CD4-positive, alpha-beta T cell treated with Interleukin-12 subunit alpha and Interleukin-12 subunit beta, for 1 hour (primary cell): ENCODE measurements around the gene SH2B3.
"Not testable (repeated sequence)": the region's sequence is repeated elsewhere in the genome, so short reads cannot be mapped to it uniquely, and the experiment has no call there.

Experiments
- DNase-seq: peaks from one replicate; pipeline ENCODE4 v3.0.0-alpha.2; 2020

The SH2B3 gene

DNA sequence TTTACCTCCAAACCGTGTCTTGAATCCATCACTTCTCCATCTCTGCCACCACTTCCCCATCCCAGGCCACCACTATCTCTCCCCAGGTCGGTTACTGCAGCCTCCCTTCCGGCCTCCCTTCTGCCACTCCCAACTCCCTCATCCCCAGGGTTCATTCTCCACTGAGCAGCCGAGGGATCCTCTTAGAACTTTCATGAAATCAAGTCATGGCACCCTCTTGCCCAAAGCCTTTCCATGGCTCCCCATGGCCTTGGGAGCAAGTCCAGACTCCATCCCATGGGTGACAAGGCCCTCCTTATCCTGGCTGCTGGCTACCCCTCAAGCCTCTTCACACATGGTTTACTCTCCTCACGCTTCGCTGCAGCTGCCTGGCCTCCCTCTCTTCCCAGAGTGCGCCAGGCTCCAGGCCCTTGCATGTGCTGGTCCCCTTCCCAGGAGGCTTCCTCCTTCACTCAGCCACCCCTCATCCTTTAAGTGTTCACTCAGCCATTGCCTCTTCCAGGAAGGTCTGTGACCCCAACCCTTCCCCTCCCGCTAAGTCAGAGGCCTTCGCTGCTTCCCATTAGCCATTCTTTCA is 17.9 kb upstream of the SH2B3 start:
- no peak for DNase-seq

DNA sequence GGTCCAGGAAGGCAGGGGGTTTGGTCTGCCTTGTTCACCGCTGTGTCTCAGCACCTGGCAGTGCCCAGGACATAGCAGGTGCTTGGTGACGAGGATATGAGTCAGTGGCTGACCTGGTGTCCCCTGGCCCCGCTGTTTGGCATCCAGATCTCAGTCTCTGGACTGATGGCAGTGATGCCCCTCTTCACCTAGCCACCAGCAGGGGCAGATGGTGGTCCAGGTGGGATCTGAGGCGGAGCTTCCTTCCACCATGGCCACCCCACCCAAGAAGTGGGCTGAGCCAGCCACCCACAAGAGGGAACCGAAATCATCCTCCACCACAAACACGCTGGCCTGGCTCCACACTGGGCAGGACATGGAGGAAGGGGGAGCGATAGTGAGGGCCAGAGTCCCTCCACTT is 16.1 kb upstream of the SH2B3 start:
- DNase-seq = no peak

DNA sequence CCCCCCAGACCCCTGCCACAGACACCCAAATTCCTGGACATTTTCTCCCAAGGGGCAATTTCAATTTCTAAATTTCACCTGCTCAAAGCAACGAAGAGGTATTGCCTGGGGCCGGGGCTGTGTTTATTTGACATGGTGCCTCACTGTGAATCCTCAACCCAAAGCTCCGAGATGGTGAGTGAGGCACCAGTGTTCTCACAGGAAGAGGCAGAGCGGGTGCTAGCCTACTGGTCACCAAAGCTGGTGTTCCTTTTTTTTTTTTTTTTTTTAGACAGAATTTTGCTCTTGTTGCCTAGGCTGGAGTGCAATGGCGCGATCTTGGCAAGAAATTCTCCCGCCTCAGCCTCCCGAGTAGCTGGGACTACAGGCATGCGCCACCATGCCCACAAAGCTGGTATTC is 14.8 kb upstream of the SH2B3 start:
- no peak for DNase-seq

DNA sequence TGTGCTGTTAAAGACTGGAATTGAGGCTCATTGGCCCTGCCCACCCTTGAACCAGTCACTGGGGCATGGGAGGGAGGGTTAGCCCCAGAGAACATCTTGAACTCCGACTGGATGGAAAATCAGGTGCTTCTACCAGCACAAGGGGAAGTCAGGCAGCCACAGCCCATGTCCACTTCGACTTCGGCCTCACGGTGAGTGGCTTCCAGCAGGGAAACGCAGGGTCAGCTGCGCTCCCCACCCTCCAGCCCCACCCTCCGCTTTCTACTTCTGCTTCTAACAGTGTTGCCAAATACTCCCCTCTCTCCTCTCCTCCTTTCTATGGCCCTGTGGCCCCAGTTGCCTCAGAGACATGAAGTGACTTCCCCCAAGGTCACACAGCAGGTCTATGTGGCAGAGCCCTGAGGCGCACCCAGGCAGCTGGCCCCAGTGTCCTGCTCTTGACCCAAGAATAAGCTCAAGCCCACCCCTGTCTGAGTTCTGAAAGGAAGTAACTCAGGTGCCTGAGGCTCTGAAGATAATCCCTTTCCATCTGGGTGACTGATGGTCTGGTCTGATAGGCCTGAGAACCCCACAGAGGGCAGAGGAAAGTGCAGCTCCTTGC is 11.9 kb upstream of the SH2B3 start:
- no peak for DNase-seq

DNA sequence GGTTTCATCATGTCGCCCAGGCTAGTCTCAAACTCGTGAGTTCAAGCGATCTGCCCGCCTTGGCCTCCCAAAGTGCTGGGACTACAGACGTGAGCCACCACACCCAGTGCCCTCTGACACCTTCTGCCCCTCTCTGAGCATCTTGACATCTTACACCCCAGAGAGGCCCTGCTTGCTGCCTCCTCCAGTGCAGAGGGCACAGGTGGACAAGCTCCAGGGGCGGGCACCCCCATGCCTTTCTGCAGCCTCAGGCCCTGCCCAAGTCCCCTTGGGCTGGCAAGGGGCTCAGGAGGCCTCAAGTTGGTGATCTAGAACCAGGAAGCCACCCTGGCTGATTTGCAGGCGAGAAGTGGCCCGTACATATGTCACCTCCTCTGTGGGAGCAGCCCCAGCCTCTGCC is 11.2 kb upstream of the SH2B3 start:
- no peak for DNase-seq

DNA sequence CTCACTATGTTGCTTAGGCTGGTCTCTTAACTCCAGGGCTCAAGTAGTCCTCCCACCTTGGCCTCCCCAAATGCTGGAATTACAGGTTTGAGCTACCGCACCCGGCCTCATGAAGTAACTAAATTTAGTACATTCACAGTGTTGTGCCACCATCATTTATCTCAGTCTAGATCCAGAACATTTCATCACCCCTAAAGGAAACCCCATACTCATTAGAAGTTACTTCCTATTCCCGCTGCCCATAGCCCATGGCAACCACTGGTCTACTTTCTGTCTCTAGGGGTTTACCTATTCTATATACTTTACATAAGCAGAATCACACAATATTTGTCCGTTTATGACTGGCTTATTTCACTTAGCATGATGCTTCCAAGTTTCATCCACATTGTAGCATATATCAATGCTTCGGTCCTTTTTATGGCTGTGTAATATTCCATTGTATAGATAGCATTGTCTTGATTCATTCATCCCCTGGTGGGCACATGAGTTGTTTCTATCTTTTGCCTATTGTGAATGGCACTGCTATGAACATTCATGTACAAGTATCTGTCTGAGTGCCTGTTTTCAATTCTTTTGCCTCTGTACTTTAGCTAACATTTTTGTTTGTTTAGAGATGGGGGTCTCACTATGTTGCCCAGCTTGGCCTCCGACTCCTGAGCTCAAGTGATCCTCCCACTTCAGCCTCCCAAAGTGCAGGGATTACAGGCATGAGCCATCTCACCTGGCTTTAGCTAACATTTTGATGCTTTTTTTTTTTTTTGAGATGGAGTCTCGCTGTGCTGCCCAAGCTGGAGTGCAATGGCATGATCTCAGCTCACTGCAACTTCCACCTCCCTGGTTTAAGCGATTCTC is 10.2 kb upstream of the SH2B3 start:
- no peak for DNase-seq

DNA sequence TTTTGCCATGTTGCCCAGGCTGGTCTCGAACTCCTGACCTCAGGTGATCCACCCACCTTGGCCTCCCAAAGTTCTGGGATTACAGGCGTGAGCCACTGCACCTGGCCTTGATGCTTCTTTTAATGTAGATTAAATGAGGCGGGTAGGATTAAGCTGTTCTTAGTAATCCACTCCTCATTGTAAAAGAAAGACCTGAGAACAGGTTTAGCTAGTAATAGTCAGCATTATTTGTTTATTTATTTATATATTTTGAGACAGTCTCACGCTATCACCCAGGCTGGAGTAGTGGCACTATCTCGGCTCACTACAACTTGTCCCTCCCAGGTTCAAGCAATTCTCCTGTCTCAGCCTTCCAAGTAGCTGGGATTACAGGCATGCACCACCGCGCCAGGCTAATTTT is 9.5 kb upstream of the SH2B3 start:
- not testable (repeated sequence) for DNase-seq

DNA sequence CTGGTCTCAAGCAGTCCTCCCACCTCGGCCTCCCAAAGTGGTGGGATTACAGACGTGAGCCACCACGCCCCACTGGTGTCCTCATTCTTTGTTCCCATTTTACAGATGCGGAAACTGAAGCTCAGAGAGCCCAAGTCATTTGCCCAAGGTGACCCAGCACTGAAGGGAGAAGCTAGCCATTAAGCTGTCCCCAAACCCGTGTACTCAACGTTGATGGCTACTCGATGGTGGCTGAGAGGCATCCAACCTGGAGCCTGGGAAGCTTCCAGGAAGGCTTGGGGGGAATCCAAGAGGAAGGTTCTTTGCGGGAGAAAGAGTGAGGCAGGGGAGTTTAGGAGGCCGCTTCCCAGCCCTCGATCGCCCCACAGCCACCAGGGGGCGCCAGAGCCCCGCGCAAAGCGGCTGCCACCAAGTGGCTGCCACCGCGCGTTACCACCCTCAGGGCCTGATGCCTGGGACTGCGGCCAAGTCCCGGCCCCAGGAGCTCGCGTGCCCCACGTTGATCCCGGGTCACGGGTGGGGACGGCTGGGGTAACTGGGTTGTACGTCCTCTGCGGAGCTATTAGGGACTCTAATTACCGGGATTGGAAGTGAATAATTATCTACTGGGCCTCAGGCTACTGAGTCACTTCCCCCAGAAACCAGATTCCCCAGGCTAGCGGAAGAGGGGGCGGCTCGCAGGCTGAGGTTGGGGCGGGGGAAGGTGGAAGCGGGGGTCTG is 8.8 kb upstream of the SH2B3 start:
- peak; percentile 88 for DNase-seq

DNA sequence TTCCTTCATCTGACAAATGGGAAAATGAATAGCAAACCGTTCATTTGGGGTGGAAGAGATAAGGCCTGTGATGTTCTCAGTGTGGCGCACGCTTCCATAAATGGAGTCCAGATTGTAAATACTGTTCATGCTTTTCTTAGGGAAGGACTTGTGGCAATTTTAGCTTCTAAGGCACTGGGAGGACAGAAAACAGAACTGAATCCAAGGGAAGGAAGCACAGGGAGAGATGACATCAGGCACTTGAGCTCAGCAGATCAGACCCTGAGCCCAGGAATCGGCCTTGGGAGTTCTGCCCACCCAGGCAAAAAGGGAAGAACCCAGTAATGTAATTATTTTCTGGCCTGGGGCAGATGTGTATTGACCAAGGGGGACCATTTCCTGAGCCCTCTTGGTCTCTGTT is 7.2 kb upstream of the SH2B3 start:
- no peak for DNase-seq

DNA sequence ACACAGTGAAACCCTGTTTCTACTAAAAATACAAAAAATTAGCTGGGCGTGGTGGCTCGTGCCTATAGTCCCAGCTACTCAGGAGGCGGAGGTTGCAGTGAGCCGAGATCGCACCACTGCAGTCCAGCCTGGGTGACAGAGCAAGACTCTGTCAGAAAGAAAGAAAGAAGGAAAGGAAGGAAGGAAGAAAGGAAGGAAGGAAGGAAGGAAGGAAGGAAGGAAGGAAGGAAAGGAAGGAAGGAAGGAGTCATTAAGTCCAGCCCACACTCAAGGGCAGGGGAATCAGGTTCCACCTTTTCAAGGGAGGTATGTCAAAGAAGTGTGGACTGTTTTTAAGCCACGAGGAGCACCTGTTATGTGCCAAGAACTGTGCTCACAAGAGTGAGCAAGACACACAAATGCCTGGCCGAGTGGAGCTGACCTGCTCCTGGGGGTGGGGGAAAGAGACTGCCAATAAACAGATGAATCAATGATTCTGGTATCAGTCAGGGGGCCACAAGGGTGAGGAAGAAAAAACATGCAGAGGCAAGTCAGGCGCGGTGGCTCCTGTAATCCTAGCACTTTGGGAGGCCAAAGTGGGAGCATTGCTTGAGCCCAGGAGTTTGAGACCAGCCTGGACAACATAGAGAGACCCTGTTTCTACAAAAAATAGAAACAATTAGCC is 5.8 kb upstream of the SH2B3 start:
- DNase-seq = not testable (repeated sequence)

DNA sequence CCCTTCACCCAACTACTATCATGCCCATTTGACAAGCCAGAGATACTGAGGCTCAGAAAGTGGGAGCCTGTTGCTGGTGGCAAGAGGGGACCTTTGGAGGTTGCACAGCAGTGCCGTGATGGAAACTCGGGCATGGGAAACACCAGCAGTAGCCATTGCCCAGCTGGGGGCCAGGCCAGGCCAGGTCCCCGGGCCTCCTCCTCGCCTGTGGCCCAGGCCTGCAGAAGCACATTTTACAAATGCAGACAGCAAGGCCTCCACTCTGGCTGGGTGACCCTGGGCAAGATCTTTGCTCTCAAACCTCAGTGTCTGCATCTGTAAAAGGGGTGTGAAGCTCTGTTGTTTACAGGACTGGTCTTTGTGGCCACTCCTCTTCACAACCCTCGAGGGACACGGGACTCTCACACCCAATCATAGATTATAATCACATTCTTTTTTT is 4.5 kb upstream of the SH2B3 start:
- no peak for DNase-seq

DNA sequence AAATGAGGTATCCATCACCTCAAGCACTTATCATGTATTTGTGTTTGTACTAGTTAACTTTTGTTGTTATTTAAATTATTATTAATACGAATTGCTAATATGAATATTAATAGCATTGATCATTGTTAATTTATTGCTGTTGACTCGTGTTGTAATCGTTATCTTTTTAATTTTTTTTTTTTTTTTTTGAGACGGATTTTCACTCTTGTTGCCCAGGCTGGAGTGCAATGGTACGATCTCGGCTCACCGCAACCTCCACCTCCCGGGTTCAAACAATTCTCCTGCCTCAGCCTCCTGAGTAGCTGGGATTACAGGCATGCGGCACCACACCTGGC is 3.3 kb upstream of the SH2B3 start:
- not testable (repeated sequence) for DNase-seq

DNA sequence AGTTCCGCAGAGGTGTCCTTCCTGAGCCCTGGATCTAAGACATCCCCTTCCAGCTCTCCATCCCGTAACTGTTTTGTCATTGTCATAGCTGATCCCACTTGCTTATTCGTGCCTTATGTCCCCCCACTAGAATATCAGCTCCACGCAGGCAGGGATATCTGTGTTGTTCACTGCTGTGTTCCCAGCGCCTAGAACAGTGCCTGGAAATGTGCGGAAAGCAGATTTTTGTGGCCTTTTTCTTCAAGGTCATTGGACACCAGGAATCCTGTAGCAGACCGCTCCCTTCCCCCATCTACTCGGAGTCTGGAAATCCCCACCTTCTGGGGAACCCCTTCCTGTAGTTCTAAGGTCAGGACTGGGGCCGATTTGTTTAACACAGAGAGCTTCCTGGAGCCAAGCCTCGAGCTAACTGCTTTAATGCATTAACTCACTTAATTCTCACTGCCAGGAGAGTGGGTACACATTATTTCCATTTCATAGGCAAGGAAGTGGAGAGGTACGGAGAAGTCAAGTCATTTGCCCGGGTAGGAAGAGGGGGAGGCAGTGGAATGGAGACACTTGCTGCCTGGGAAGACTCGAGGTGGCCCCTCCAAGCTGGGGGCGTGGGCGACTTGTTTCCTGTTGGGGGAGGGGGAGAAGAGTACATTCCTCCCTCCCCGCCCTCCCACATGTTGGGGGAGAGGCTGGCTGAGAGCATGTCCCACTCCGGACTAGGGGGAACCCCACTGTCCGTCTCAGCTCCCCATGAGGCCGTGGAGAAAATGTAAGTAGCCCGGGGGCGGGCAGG is 1.2 kb upstream of the SH2B3 start:
- peak; percentile 73 for DNase-seq

DNA sequence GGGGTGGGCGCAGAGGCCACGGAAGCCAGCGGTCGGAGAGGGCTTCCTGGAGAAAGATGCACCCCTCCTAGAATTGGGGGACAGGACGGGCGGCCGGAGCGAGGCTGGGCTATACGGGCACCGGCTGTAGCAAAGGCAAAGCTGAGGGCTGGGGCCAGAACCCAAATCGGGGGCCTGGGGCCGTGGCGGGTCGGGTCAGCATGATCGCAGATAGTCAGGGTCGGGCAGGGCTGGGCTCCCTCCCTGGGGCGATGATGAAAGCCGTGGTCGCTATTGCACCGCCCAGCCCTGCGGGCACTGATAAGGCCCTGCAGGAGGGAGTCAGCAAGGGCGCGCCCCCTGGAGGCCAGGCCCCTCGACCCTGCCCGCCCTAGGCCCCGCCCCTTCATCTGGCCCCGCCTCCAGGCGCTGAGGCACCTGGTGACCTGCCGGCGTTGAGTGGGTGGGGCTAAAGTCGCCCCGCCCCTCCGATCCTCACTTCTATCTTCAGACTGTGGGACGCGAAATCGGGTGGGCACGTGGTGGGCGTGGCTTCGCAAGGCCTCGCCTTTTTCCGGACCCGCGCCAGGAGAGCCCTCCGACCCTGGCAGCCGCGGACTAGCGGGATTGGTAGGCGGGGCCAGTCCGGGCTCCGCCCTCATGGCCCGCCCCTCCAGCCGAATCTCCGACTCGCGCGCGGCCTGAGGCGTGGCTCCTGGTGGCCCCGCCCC is 419 bp upstream of the SH2B3 start:
- peak; percentile 99 for DNase-seq

DNA sequence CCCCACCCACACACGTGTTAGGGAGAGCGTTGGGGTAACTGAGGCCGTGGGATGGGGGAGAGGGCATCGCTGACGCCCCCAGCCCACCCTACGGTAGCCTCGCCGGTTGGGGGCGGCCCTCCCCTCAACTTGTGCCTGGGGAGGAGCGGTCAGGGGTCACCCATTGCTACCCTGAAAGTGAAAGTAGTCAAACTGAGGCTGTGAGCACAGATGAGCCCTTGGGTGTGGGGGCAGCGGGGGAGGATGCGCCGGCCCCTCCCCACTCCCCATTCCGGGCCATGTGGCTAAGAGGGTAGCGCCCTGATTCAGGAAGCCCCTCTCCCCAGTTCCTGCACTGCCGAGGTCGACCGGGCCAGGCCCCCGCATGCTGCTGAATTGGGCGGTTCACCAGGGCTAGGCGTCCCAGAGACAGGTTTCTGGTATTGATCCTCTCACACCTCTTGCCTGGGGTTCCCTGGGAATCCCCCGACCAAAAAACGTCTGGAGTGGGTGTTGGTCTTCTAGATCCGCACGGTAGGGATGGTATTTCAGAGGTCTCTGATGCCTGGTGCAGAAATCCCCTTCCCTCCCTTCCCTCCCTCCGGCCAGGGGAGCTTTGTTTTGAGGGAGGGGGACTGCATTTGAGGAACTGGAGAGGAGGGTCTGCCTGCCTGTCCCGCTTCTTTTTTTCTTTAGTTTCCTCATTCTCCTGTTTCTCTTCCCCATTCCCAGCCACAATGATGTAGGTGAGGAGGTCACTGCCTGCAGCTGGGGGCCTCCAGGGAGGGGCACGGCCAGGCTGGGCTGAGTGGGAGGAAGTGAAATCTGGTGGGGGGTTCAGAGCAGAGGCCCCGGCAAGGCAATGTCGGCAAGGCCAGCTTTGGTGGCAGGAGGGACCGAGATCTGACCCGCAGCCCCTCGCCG is 1.0 kb downstream of the SH2B3 start:
- peak; percentile 72 for DNase-seq

DNA sequence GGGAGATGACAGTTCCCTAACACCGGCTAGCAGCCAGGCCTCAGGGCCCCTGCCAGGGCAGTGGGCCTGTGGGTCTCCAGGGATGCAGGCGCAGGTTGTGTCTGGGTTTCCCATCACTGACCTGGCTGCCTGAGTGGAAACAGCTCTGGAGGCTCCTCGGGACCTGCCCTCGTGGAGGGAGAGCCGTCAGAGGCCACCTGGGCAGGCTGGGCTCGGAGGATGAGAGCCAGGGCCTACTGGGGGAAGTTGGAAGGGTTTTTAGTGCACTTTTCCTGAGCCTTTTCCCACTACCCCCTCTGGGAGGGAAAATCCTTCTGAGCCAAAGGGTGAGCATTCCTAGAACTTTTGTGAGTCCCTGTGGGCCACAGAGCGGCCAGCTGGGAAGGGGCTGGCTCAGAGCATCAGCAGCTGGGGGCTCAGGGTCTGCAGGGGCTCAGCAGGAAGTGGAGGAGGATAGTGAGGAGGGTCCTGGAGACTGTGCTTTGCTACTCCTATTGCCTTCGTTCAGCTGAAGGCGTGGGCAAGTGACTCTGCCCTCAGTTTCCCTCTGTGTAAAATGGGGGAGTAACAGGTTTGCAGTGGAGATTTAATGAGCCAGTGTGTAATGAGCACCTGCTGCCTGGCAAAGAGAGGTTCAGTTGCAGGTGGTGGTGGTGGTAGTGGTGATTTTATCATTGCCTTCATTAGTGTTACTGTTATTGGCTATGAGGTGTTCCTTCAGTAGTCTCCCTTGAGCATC is 1.8 kb downstream of the SH2B3 start:
- no peak for DNase-seq

DNA sequence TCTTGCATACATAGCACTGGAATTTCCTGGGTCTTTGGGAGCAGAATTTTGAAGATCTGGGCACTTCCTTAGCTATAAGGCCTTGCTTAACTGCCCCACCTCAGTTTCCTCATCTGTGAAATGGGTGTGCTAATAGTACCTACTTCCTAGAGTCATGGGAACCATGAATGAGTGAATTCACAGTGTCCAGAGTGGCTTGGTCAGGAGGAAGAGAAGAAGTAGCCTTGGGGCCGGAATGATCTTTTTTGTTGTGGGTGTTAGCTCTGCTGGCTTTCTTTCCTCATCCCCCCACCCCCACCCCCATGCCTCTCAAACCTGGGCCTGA is 2.4 kb downstream of the SH2B3 start:
- no peak for DNase-seq

DNA sequence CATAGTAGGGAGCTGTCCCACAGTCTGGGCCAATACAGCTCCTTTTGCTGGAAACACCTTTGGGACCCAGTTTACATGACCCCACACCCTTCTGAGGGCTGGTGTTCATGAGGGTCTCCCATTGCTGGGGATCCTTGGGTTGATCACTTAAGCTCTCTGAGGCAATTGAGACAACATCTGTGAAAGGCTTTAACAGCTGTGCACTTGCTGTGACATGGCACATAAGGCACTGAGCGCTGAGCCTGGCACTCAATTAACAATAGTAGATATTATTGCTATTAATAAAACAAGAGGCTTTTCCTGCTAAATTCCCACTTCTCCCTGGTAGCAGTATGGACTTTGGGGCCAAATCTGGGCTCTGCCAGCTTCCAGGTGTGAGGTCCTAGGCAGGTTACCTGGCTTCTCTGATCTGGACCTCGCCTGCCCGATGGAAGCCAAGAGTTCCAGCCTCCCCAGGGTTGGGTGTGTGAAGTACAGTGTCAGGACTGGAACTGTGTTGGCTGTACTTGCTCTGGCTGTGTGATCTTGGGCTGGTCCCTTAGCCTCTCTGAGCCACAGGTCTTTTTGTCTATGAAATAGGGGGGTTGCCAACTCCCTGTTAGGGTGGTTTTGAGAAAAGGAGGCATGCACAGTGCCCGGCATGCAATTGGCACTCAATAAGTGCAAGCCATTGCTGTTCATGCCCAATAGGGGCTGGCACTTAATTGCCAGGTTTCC is 3.1 kb downstream of the SH2B3 start:
- DNase-seq = no peak

DNA sequence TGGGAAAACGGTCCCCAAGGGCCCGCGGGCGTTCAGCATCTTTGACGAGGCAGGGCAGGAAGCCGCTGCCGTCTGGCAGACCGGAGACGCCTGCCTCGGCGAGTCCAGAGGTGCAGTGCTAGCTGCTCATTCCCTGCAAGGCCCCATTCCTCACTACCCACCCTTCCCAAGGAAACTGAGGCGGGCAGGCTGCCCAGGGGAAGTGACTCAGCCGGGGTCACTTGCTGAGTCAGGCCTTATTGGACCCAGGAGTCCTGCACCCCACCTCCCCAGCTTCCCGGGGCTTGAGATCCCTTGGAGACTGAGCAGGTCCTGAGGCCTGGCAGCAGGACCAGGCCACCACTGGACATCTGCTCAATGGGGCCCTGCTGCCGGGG is 3.7 kb downstream of the SH2B3 start:
- DNase-seq = no peak
